SK-N-SH treated with all-trans-retinoic acid at 6 μM for 48 hours (cell line): Measurements from ENCODE around the gene TUBB1.

Source experiments
- ATAC-seq: fragments of 200-7000 bp; cut with Tn5 transposase; 3 replicates; pipeline ENCODE4 v1.9.1; 2020; ENCODE audit warnings: mild to moderate bottlenecking, moderate library complexity
- BACH2 ChIP-seq: fragments of 250-450 bp; sonication (Bioruptor Pico); IDR thresholded peaks from 2 replicates; pipeline ENCODE4 v1.9.0; 2021; ENCODE audit warnings: mild to moderate bottlenecking, borderline replicate concordance
- CREB5 ChIP-seq: fragments of 250-450 bp; sonication (Bioruptor Pico); IDR thresholded peaks from 2 replicates; pipeline ENCODE4 v1.5.1; 2020; ENCODE audit warnings: low read depth, mild to moderate bottlenecking, moderate library complexity
- CSDC2 ChIP-seq: fragments of 250-450 bp; sonication (Bioruptor Pico); IDR thresholded peaks from 2 replicates; pipeline ENCODE4 v1.5.0; 2020; ENCODE audit warnings: mild to moderate bottlenecking, moderate library complexity
- CSRNP3 ChIP-seq: fragments of 250-450 bp; sonication (Bioruptor Pico); IDR thresholded peaks from 2 replicates; pipeline ENCODE4 v1.5.1; 2021; ENCODE audit warnings: mild to moderate bottlenecking, moderate library complexity
- GLIS3 ChIP-seq: fragments of 250-450 bp; sonication (Bioruptor Pico); IDR thresholded peaks from 2 replicates; pipeline ENCODE4 v1.5.0; 2020; ENCODE audit warnings: mild to moderate bottlenecking, moderate library complexity
- ISL1 ChIP-seq: fragments of 250-450 bp; sonication (Bioruptor Pico); IDR thresholded peaks from 2 replicates; pipeline ENCODE4 v2.1.2; 2022; ENCODE audit warnings: mild to moderate bottlenecking, moderate library complexity
- OSR1 ChIP-seq: fragments of 250-450 bp; sonication (Bioruptor Pico); IDR thresholded peaks from 2 replicates; pipeline ENCODE4 v1.8.0; 2022; ENCODE audit warnings: moderate library complexity, mild to moderate bottlenecking, inconsistent platforms
- PPARA ChIP-seq: fragments of 250-450 bp; sonication (Bioruptor Pico); IDR thresholded peaks from 2 replicates; pipeline ENCODE4 v1.5.0; 2020; ENCODE audit warnings: mild to moderate bottlenecking, borderline replicate concordance
- RARB ChIP-seq: fragments of 250-450 bp; sonication (Bioruptor Pico); IDR thresholded peaks from 2 replicates; pipeline ENCODE4 v1.8.0; 2021; ENCODE audit warnings: mild to moderate bottlenecking, moderate library complexity
- SNAI2 ChIP-seq: fragments of 250-450 bp; sonication (Bioruptor Pico); IDR thresholded peaks from 2 replicates; pipeline ENCODE4 v1.5.0; 2020; ENCODE audit warnings: mild to moderate bottlenecking, moderate library complexity
- TCF4 ChIP-seq: fragments of 250-450 bp; sonication (Bioruptor Pico); IDR thresholded peaks from 2 replicates; pipeline ENCODE4 v1.8.0; 2021; ENCODE audit warnings: mild to moderate bottlenecking, moderate library complexity, borderline replicate concordance
- TOX ChIP-seq: fragments of 250-450 bp; sonication (Bioruptor Pico); IDR thresholded peaks from 2 replicates; pipeline ENCODE4 v1.8.0; 2021; ENCODE audit warnings: mild to moderate bottlenecking, moderate library complexity, borderline replicate concordance
- TSHZ2 ChIP-seq: fragments of 250-450 bp; sonication (Bioruptor Pico); IDR thresholded peaks from 2 replicates; pipeline ENCODE4 v1.5.0; 2020; ENCODE audit warnings: mild to moderate bottlenecking, moderate library complexity
- ZC3H10 ChIP-seq: fragments of 250-450 bp; sonication (Bioruptor Pico); IDR thresholded peaks from 2 replicates; pipeline ENCODE4 v1.5.1; 2021; ENCODE audit warnings: mild to moderate bottlenecking, moderate library complexity
- ZFP3 ChIP-seq: fragments of 250-450 bp; sonication (Bioruptor Pico); IDR thresholded peaks from 2 replicates; pipeline ENCODE4 v1.5.0; 2020; ENCODE audit warnings: mild to moderate bottlenecking, moderate library complexity
- ZNF70 ChIP-seq: fragments of 450-650 bp; formaldehyde crosslinking; IDR thresholded peaks from 2 replicates; pipeline ENCODE4 v1.5.0; 2020; ENCODE audit warnings: mild to moderate bottlenecking, moderate library complexity
- ZNF8 ChIP-seq: fragments of 450-650 bp; formaldehyde crosslinking; IDR thresholded peaks from 2 replicates; pipeline ENCODE4 v1.5.0; 2020; ENCODE audit warnings: mild to moderate bottlenecking, moderate library complexity

The TUBB1 gene

GRCh38 chr20:59001068-59001448 lies 18.2 kb upstream of the TUBB1 start:
- TF ChIP-seq TSHZ2 (CRISPR knock-in tag) (no peak), GLIS3 (no peak), ISL1 (CRISPR knock-in tag) (no peak), CSDC2 (no peak), ZFP3 (CRISPR knock-in tag) (no peak), CSRNP3 (no peak), ZNF70 (no peak), TOX (CRISPR knock-in tag) (no peak), OSR1 (CRISPR knock-in tag) (no peak), BACH2 (CRISPR knock-in tag) (no peak), PPARA (CRISPR knock-in tag) (no peak), RARB (CRISPR knock-in tag) (no peak)
- no peak for ATAC-seq

- ATAC-seq = no peak
- TF ChIP-seq CSDC2 (no peak), OSR1 (CRISPR knock-in tag) (no peak), GLIS3 (no peak), CREB5 (CRISPR knock-in tag) (no peak)
Observed at GRCh38 chr20:59001449-59002171, 17.6 kb upstream of the TUBB1 start.

GRCh38 chr20:59002388-59002787 lies 16.8 kb upstream of the TUBB1 start:
- no peak for TF ChIP-seq TOX (CRISPR knock-in tag)
- no peak for TF ChIP-seq GLIS3
- TF ChIP-seq ZNF8 = no peak
- no peak for TF ChIP-seq TSHZ2 (CRISPR knock-in tag)
- TF ChIP-seq ZC3H10 (CRISPR knock-in tag) = no peak
- ATAC-seq = no peak

GRCh38 chr20:59002874-59003399 lies 16.3 kb upstream of the TUBB1 start:
- no peak for ATAC-seq
- no peak for TF ChIP-seq TSHZ2 (CRISPR knock-in tag)
- no peak for TF ChIP-seq TCF4
- TF ChIP-seq PPARA (CRISPR knock-in tag) = no peak
- no peak for TF ChIP-seq TOX (CRISPR knock-in tag)
- no peak for TF ChIP-seq SNAI2 (CRISPR knock-in tag)
- TF ChIP-seq RARB (CRISPR knock-in tag) = no peak
- TF ChIP-seq CSDC2 = no peak
- TF ChIP-seq ZNF70 = no peak
- no peak for TF ChIP-seq CREB5 (CRISPR knock-in tag)
- TF ChIP-seq ZFP3 (CRISPR knock-in tag) = no peak
- no peak for TF ChIP-seq ZNF8
